GM12878 (cell line): ENCODE data around the gene NELL1. TPM values are rescaled to one million over a fixed set of nuclear protein-coding genes. Genes with fewer than 3 reads are reported as not detected.

Experiments
- ATAC-seq: fragments of 200-7000 bp; cut with Tn5 transposase; 3 replicates; pipeline ENCODE4 v1.9.1; 2020; ENCODE audit warnings: mild to moderate bottlenecking, moderate library complexity
- BruUV-seq: library from RNA; stranded (reverse); fragments of 400-500 nt; replicated peaks from 2 replicates; lab custom pipeline; 2021; lab: Mats Ljungman, UMichigan
- CTCF ChIA-PET: fragments of 300-600 bp; sonication (Branson Sonifier 250); formaldehyde crosslinking; extraction: SDS; loops from one replicate; lab custom pipeline; 2021; ENCODE audit warnings: inconsistent platforms; lab: Yijun Ruan, JAX
- POLR2A ChIA-PET: fragments of 350-600 bp; formaldehyde crosslinking; extraction: SDS; loops from one replicate; lab custom pipeline; 2021; ENCODE audit warnings: inconsistent platforms; lab: Charles Lee
- RAD21 ChIA-PET: fragments of 300-600 bp; sonication (Branson Sonifier 250); formaldehyde crosslinking; loops from one replicate; lab custom pipeline; 2023; ENCODE audit warnings: antibody characterized with exemption; ENCODE audit not compliant: unreplicated experiment; lab: Charles Lee
- SMC1A ChIA-PET: fragments of 300-600 bp; sonication (Branson Sonifier 250); formaldehyde crosslinking; loops from one replicate; lab custom pipeline; 2023; ENCODE audit not compliant: unreplicated experiment, uncharacterized antibody; lab: Charles Lee
- DNase-seq: peaks from one replicate; pipeline ENCODE4 v3.0.0-alpha.2; 2011; ENCODE audit warnings: low read depth, low spot score
- FAIRE-seq: peaks from 3 replicates; lab custom pipeline; 2011; peaks lifted over from hg19 to GRCh38; lab: Jason Lieb, UNC
- H2AFZ ChIP-seq: 2 replicates; pipeline ENCODE4 v1.6.0; 2011; ENCODE audit warnings: low read depth, low read length, control low read depth; ENCODE audit not compliant: control insufficient read depth
- H3K27ac ChIP-seq: 2 replicates; pipeline ENCODE4 v1.5.1; 2011; ENCODE audit warnings: control low read depth; ENCODE audit not compliant: control insufficient read depth, insufficient read depth
- H3K27me3 ChIP-seq, 2 experiments: replicated peaks in 1 of 2; 2 replicates each; pipeline versions ENCODE4 v1.6.0 to v1.6.1; 2011; ENCODE audit warnings: low read length in 1 of 2; ENCODE audit not compliant: control insufficient read depth in 2 of 2, insufficient read depth in 2 of 2
- H3K36me3 ChIP-seq, 2 experiments: 2 replicates each; pipeline ENCODE4 v1.5.1; 2011; ENCODE audit warnings: low read length in 1 of 2; ENCODE audit not compliant: control insufficient read depth in 2 of 2, insufficient read depth in 2 of 2
- H3K4me1 ChIP-seq: 2 replicates; pipeline ENCODE4 v1.6.1; 2011; ENCODE audit warnings: mild to moderate bottlenecking, low read length, moderate library complexity, mixed read lengths; ENCODE audit not compliant: control insufficient read depth, insufficient read depth
- H3K4me2 ChIP-seq: 2 replicates; pipeline ENCODE4 v1.6.0; 2011; ENCODE audit warnings: control low read depth; ENCODE audit not compliant: control insufficient read depth, insufficient read depth
- H3K4me3 ChIP-seq: fragments of 200-600 bp; sonication (generic); 2 replicates; pipeline ENCODE4 v1.5.1; 2016
- H3K79me2 ChIP-seq: 2 replicates; pipeline ENCODE4 v1.6.0; 2011; ENCODE audit warnings: low read length; ENCODE audit not compliant: control insufficient read depth, insufficient read depth
- H3K9ac ChIP-seq: 2 replicates; pipeline ENCODE4 v1.8.0; 2011; ENCODE audit warnings: low read length, control low read depth, mixed read lengths; ENCODE audit not compliant: control insufficient read depth, insufficient read depth
- H3K9me3 ChIP-seq: replicated peaks from 3 replicates; pipeline ENCODE4 v1.5.1; 2011; ENCODE audit warnings: mild to moderate bottlenecking, low read length; ENCODE audit not compliant: control insufficient read depth, insufficient read depth
- H4K20me1 ChIP-seq: 2 replicates; pipeline ENCODE4 v1.6.0; 2011; ENCODE audit not compliant: control insufficient read depth, insufficient read depth
- ATF3 ChIP-seq: IDR thresholded peaks from 2 replicates; pipeline ENCODE4 v1.6.1; 2011; ENCODE audit warnings: low read depth, mild to moderate bottlenecking, low read length, moderate library complexity, borderline replicate concordance; ENCODE audit errors: extremely low read depth
- CREB1 ChIP-seq: IDR thresholded peaks from 2 replicates; pipeline ENCODE4 v1.6.1; 2012; ENCODE audit warnings: low read depth, mild to moderate bottlenecking, inconsistent platforms
- FOXK2 ChIP-seq: fragments of 450-650 bp; IDR thresholded peaks from 2 replicates; pipeline ENCODE4 v1.6.1; 2017; ENCODE audit warnings: mild to moderate bottlenecking, moderate library complexity
- GABPA ChIP-seq: IDR thresholded peaks from 2 replicates; pipeline ENCODE4 v1.6.1; 2014; ENCODE audit warnings: antibody characterized with exemption, low read depth, mild to moderate bottlenecking, inconsistent platforms
- IKZF1 ChIP-seq: fragments of 450-650 bp; conservative IDR thresholded peaks from 2 replicates; pipeline ENCODE4 v1.6.1; 2017; ENCODE audit warnings: antibody characterized with exemption, mild to moderate bottlenecking
- KAT2A ChIP-seq: conservative IDR thresholded peaks from 2 replicates; pipeline ENCODE4 v1.6.1; 2011; ENCODE audit warnings: low read depth, low read length; ENCODE audit not compliant: control insufficient read depth
- MYB ChIP-seq: fragments of 150-350 bp; IDR thresholded peaks from 2 replicates; pipeline ENCODE4 v1.6.1; 2014; ENCODE audit warnings: mild to moderate bottlenecking, low read depth, low read length, borderline replicate concordance
- NBN ChIP-seq: fragments of 450-650 bp; IDR thresholded peaks from 2 replicates; pipeline ENCODE4 v1.6.1; 2016
- NFXL1 ChIP-seq: fragments of 450-650 bp; IDR thresholded peaks from 2 replicates; pipeline ENCODE4 v1.6.1; 2017; ENCODE audit warnings: antibody characterized with exemption, mild to moderate bottlenecking, borderline replicate concordance
- RAD21 ChIP-seq: IDR thresholded peaks from 2 replicates; pipeline ENCODE4 v1.6.1; 2011; ENCODE audit warnings: mild to moderate bottlenecking, low read depth, low read length, moderate library complexity; ENCODE audit not compliant: insufficient read depth
- RUNX3 ChIP-seq: IDR thresholded peaks from 2 replicates; pipeline ENCODE4 v1.6.1; 2012; ENCODE audit warnings: low read length, inconsistent platforms
- SMAD5 ChIP-seq: IDR thresholded peaks from 2 replicates; pipeline ENCODE4 v1.6.1; 2016; ENCODE audit warnings: antibody characterized with exemption, low read depth
- SRF ChIP-seq, 2 experiments: IDR thresholded peaks; 2 replicates each; pipeline ENCODE4 v1.6.1; 2011; ENCODE audit warnings: low read depth in 2 of 2, low read length in 2 of 2, mild to moderate bottlenecking in 1 of 2, moderate library complexity in 1 of 2
- STAT1 ChIP-seq: fragments of 450-650 bp; conservative IDR thresholded peaks from 2 replicates; pipeline ENCODE4 v1.6.1; 2014; ENCODE audit warnings: antibody characterized with exemption, mild to moderate bottlenecking
- TARDBP ChIP-seq: IDR thresholded peaks from 2 replicates; pipeline ENCODE4 v1.6.1; 2016; ENCODE audit warnings: borderline replicate concordance
- TCF7 ChIP-seq: IDR thresholded peaks from 2 replicates; pipeline ENCODE4 v1.6.1; 2014; ENCODE audit warnings: antibody characterized with exemption, borderline replicate concordance
- ZSCAN29 ChIP-seq: fragments of 450-650 bp; IDR thresholded peaks from 2 replicates; pipeline ENCODE4 v1.6.1; 2017; ENCODE audit warnings: mild to moderate bottlenecking, moderate library complexity
- WGBS: methylation state at CpG from one replicate; pipeline ENCODE4 v1.1.6; 2016; ENCODE audit warnings: low lambda C conversion rate; ENCODE audit not compliant: insufficient replicate concordance, insufficient coverage; ENCODE audit errors: missing lambda C conversion rate; 5-methylcytosine and 5-hydroxymethylcytosine counted together
- in situ Hi-C: fragments of 300-500 bp; cut with MboI; formaldehyde crosslinking; loops from 9 replicates; pipeline ENCODE4 v1.14.3; 2018; ENCODE audit warnings: mixed read lengths
- intact Hi-C: fragments of 100-400 bp; cut with micrococcal nuclease; formaldehyde crosslinking; loops from one replicate; pipeline ENCODE4 v1.14.2; 2022; ENCODE audit not compliant: unreplicated experiment
- polyA plus RNA-seq, 11 experiments: library from polyadenylated mRNA; depleted of rRNA in 4 of 11; unstranded in 6 of 11; stranded (reverse) in 5 of 11; fragments of >200 nt; fragmentation: Nextera tagmentation in 4 of 11; fragmentation: Illumina TruSeq in 1 of 11; extraction: Ambion mirVana in 4 of 11; extraction: Trizol in 1 of 11; gene quantifications; 1 replicate in 1 of 11; 2 replicates in 10 of 11; pipeline versions ENCODE4 v1.2.1 to v1.2.3, GENCODE V29; 2011 to 2016; ENCODE audit warnings: inconsistent platforms in 2 of 11, missing spikeins in 2 of 11, low read depth in 1 of 11
- total RNA-seq, 4 experiments: library from RNA; depleted of rRNA in 3 of 4; stranded (reverse); fragments of >200 nt in 3 of 4; fragmentation: Illumina TruSeq in 1 of 4; extraction: Trizol in 1 of 4; gene quantifications; 2 replicates each; pipeline versions ENCODE4 v1.2.1 to v1.2.3, GENCODE V29; 2013 to 2021
- TF ChIP-seq, protein P1 (sequence below): IDR thresholded peaks from 2 replicates; pipeline ENCODE4 v1.6.1; 2011; ENCODE audit warnings: mild to moderate bottlenecking, low read depth, low read length, moderate library complexity; ENCODE audit not compliant: insufficient replicate concordance

NELL1 gene
- total and polyA plus RNA-seq, 10 of the 15 experiments (the other 5 are each of a cell fraction or from before 2014, with no cell fraction given), result 0.02 to 0.12 TPM; not detected in 8

- RAD21 ChIA-PET, result no interaction called here
- Histone ChIP-seq H3K27me3 (no peaks in the 10 kb centered on the region), H3K36me3 (no peaks in the 10 kb centered on the region), H3K9ac (no peak overlapping the region), H3K4me2 (no peak overlapping the region), H3K4me1 (no peaks in the 10 kb centered on the region), H3K9me3 (no peaks in the 10 kb centered on the region), H4K20me1 (no peaks in the 10 kb centered on the region), H3K27ac (no peak overlapping the region), H3K79me2 (no peaks in the 10 kb centered on the region), H3K4me3 (no peak overlapping the region), H2AFZ (no peak overlapping the region)
- POLR2A ChIA-PET, result interaction anchor here (1.1 kb wide), 1 partner anchor 12 kb away, joined by 3 read pairs; no protein-coding TSS in a partner anchor
- no peak for DNase-seq
- SMC1A ChIA-PET, result interaction anchor here (0.6 kb wide), 1 partner anchor 40 kb away, joined by 3 read pairs; no protein-coding TSS in a partner anchor
- no peak for ATAC-seq
- no peak for FAIRE-seq
- intact Hi-C loops, result no loop called here
- CTCF ChIA-PET, result interaction anchor here (0.7 to 3.6 kb wide), 3 partner anchors 8 to 143 kb away, joined by 3 to 9 read pairs (median 3); no protein-coding TSS in a partner anchor
- in situ Hi-C loops, result no loop called here
- TF ChIP-seq SMAD5 (no peak), RAD21 (no peak), STAT1 (no peak)
- TF ChIP-seq, all 136 proteins: peak for 0
- no TSS peak for BruUV-seq
Measured at GRCh38 chr11:21429401-21429800, 760.0 kb downstream of the NELL1 start.

DNA sequence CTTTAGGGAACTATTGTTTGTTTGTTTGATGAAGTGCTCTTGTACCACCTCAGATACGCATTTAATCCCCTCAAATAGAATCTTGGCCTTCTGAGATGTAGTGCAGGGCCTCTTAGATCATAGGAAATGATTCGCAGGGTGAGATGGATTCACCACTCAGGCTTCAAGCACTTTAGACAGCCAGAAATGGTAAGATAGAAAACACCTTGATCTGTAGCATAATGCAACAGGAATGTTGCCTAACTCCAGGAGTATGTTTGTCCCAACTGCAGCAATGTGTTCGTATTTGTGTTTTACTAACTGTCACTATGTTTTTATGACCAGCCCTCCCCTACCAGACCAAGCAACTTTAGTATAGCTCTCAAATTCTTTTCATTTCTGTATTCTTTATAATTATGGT lies 761.2 kb downstream of the NELL1 start:
- Histone ChIP-seq H3K9me3 (no peaks in the 10 kb centered on the region), H4K20me1 (no peaks in the 10 kb centered on the region), H2AFZ (no peak overlapping the region), H3K27ac (no peak overlapping the region), H3K79me2 (no peaks in the 10 kb centered on the region), H3K4me2 (no peak overlapping the region), H3K9ac (no peak overlapping the region), H3K27me3 (no peaks in the 10 kb centered on the region), H3K36me3 (no peaks in the 10 kb centered on the region), H3K4me1 (no peaks in the 10 kb centered on the region), H3K4me3 (no peak overlapping the region)
- 0% methylated on average over 3 of the region's 3 CpGs for WGBS
- FAIRE-seq (no peak), ATAC-seq (no peak), DNase-seq (no peak)
- CTCF ChIA-PET, result interaction anchor here (1.2 to 3.6 kb wide), 3 partner anchors 9 to 81 kb away, joined by 3 to 9 read pairs (median 3); no protein-coding TSS in a partner anchor
- BruUV-seq, result no TSS peak
- SMC1A ChIA-PET, result interaction anchor here (0.5 kb wide), 1 partner anchor 70 kb away, joined by 3 read pairs; no protein-coding TSS in a partner anchor
- intact Hi-C loops (no loop called here), in situ Hi-C loops (no loop called here)
- TF ChIP-seq TCF7, result no peak
- TF ChIP-seq NFXL1, result no peak
- no peak for TF ChIP-seq MYB
- TF ChIP-seq CREB1, result no peak
- TF ChIP-seq, protein P1, sequence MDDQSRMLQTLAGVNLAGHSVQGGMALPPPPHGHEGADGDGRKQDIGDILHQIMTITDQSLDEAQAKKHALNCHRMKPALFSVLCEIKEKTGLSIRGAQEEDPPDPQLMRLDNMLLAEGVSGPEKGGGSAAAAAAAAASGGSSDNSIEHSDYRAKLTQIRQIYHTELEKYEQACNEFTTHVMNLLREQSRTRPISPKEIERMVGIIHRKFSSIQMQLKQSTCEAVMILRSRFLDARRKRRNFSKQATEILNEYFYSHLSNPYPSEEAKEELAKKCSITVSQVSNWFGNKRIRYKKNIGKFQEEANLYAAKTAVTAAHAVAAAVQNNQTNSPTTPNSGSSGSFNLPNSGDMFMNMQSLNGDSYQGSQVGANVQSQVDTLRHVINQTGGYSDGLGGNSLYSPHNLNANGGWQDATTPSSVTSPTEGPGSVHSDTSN, result no peak
- no peak for TF ChIP-seq ATF3
- no peak for TF ChIP-seq IKZF1
- TF ChIP-seq STAT1, result no peak
- TF ChIP-seq NBN, result no peak
- no peak for TF ChIP-seq RAD21
- TF ChIP-seq ZSCAN29, result no peak
- TF ChIP-seq RUNX3, result no peak
- TF ChIP-seq TARDBP, result no peak
- no peak for TF ChIP-seq SRF (IDR thresholded peaks at IDR 0.05; ENCODE audit: low read depth in 2 of 2, low read length in 2 of 2)
- TF ChIP-seq GABPA, result no peak
- TF ChIP-seq KAT2A, result no peak
- no peak for TF ChIP-seq FOXK2
- RAD21 ChIA-PET, result no interaction called here
- POLR2A ChIA-PET, result no interaction called here
